HCT116 (cell line): ENCODE measurements around the gene GON4L. TPM values are rescaled to one million over a fixed set of nuclear protein-coding genes. Genes with fewer than 3 reads are reported as not detected.

Source experiments
- ATAC-seq: fragments of 200-7000 bp; cut with Tn5 transposase; 2 replicates; pipeline ENCODE4 v1.9.1; 2020; ENCODE audit warnings: mild to moderate bottlenecking, moderate library complexity
- BruUV-seq: library from RNA; stranded (reverse); fragments of 400-500 nt; replicated peaks from 2 replicates; lab custom pipeline; 2021; lab: Mats Ljungman, UMichigan
- CTCF ChIA-PET: fragments of 300-600 bp; sonication (Branson Sonifier 250); formaldehyde crosslinking; loops from one replicate; lab custom pipeline; 2021; ENCODE audit warnings: antibody characterized with exemption; lab: Charles Lee
- POLR2A ChIA-PET: fragments of 300-600, 350-600 bp; sonication (Branson Sonifier 250); formaldehyde crosslinking; loops from one replicate; lab custom pipeline; 2021; ENCODE audit warnings: antibody characterized with exemption; lab: Charles Lee
- RAD21 ChIA-PET, 2 experiments: fragments of 300-600 bp; sonication (Branson Sonifier 250); formaldehyde crosslinking; loops; one replicate each; lab custom pipeline; 2023; ENCODE audit warnings: low total read pairs in 2 of 2; ENCODE audit not compliant: uncharacterized antibody in 2 of 2, unreplicated experiment in 2 of 2, low non-redundant PET in 1 of 2; lab: Charles Lee
- DNase-seq: peaks from one replicate; pipeline ENCODE4 v3.0.0-alpha.2; 2010; ENCODE audit warnings: low read depth, low spot score
- H2AFZ ChIP-seq: fragments of 200-600 bp; shearing (Covaris generic), sonication (generic); 2 replicates; pipeline ENCODE4 v1.6.1; 2017; ENCODE audit warnings: low read depth, mixed run types, mixed read lengths, antibody characterized with exemption, low read length; ENCODE audit not compliant: poor library complexity, severe bottlenecking
- H3K27ac ChIP-seq: 2 replicates; pipeline ENCODE4 v1.5.1; 2012; ENCODE audit warnings: low read depth, low read length
- H3K27me3 ChIP-seq: fragments of 200-600 bp; sonication (generic); 2 replicates; pipeline ENCODE4 v1.6.1; 2016; ENCODE audit warnings: mixed run types, low read length, mixed read lengths; ENCODE audit not compliant: insufficient read depth
- H3K36me3 ChIP-seq, 2 experiments: fragments of 200-500 bp in 1 of 2; fragments of 200-600 bp in 1 of 2; sonication (Bioruptor generic) in 1 of 2; sonication (generic) in 1 of 2; 2 replicates each; pipeline versions ENCODE4 v1.5.1 to v1.6.1; 2014 to 2016; ENCODE audit warnings: low read length in 2 of 2, inconsistent platforms in 1 of 2, mixed read lengths in 1 of 2, mixed run types in 1 of 2; ENCODE audit not compliant: insufficient read depth in 2 of 2, control insufficient read depth in 1 of 2
- H3K4me1 ChIP-seq, 2 experiments: fragments of 200-600 bp in 1 of 2; sonication (generic) in 1 of 2; 2 replicates each; pipeline versions ENCODE4 v1.5.1 to v1.6.1; 2012 to 2017; ENCODE audit warnings: low read length in 2 of 2, inconsistent platforms in 1 of 2, mild to moderate bottlenecking in 1 of 2, mixed read lengths in 1 of 2, mixed run types in 1 of 2, moderate library complexity in 1 of 2; ENCODE audit not compliant: insufficient read depth in 2 of 2, control insufficient read depth in 1 of 2
- H3K4me2 ChIP-seq: fragments of 200-600 bp; sonication (generic); 2 replicates; pipeline ENCODE4 v1.6.1; 2017; ENCODE audit warnings: mixed run types, low read length, mixed read lengths
- H3K4me3 ChIP-seq, 2 experiments: fragments of 200-600 bp in 1 of 2; sonication (generic) in 1 of 2; replicated peaks in 1 of 2; 2 replicates each; pipeline ENCODE4 v1.5.1; 2011 to 2016; ENCODE audit warnings: low read length in 2 of 2, control low read depth in 1 of 2, low read depth in 1 of 2, mild to moderate bottlenecking in 1 of 2, mixed read lengths in 1 of 2, mixed run types in 1 of 2
- H3K79me2 ChIP-seq: fragments of 200-600 bp; sonication (generic); 2 replicates; pipeline ENCODE4 v1.6.1; 2017; ENCODE audit warnings: mild to moderate bottlenecking, mixed run types, low read length, moderate library complexity, mixed read lengths; ENCODE audit not compliant: insufficient read depth
- H3K9ac ChIP-seq: fragments of 200-600 bp; sonication (generic); 2 replicates; pipeline ENCODE4 v1.6.1; 2016; ENCODE audit warnings: low read length, mixed read lengths
- H3K9me2 ChIP-seq: fragments of 200-600 bp; sonication (generic), shearing (Covaris generic); 2 replicates; pipeline ENCODE4 v1.6.1; 2017; ENCODE audit warnings: mixed run types, mild to moderate bottlenecking, moderate library complexity; ENCODE audit not compliant: insufficient read depth
- H3K9me3 ChIP-seq, 2 experiments: fragments of 200-500 bp in 1 of 2; fragments of 200-600 bp in 1 of 2; sonication (Bioruptor generic) in 1 of 2; sonication (generic) in 1 of 2; 2 replicates each; pipeline ENCODE4 v1.6.1; 2014 to 2017; ENCODE audit warnings: low read length in 2 of 2, mixed read lengths in 2 of 2, inconsistent platforms in 1 of 2, low read depth in 1 of 2, mild to moderate bottlenecking in 1 of 2, mixed run types in 1 of 2, moderate library complexity in 1 of 2; ENCODE audit not compliant: control insufficient read depth in 1 of 2, insufficient read depth in 1 of 2
- H4K20me1 ChIP-seq: fragments of 200-600 bp; sonication (generic), shearing (Covaris generic); 2 replicates; pipeline ENCODE4 v1.6.1; 2017; ENCODE audit warnings: mixed run types, mild to moderate bottlenecking, moderate library complexity; ENCODE audit not compliant: insufficient read depth
- CBX3 ChIP-seq: IDR thresholded peaks from 2 replicates; pipeline ENCODE4 v1.6.1; 2012; ENCODE audit warnings: low read depth
- CEBPB ChIP-seq: IDR thresholded peaks from 2 replicates; pipeline ENCODE4 v1.6.1; 2012; ENCODE audit warnings: low read depth
- ELF1 ChIP-seq: IDR thresholded peaks from 2 replicates; pipeline ENCODE4 v1.6.1; 2012; ENCODE audit warnings: low read depth, borderline replicate concordance
- EZH2 ChIP-seq: fragments of 200-600 bp; sonication (generic); IDR thresholded peaks from 2 replicates; pipeline ENCODE4 v1.6.1; 2017; ENCODE audit warnings: antibody characterized with exemption, mixed run types
- FOSL1 ChIP-seq: IDR thresholded peaks from 2 replicates; pipeline ENCODE4 v1.6.1; 2012; ENCODE audit warnings: low read depth
- JUND ChIP-seq: IDR thresholded peaks from 2 replicates; pipeline ENCODE4 v1.6.1; 2012
- POLR2A ChIP-seq: IDR thresholded peaks from 2 replicates; pipeline ENCODE4 v1.7.0; 2011; ENCODE audit warnings: borderline replicate concordance; ENCODE audit not compliant: insufficient read depth, insufficient read length; ENCODE audit errors: extremely low read depth
- POLR2AphosphoS5 ChIP-seq: IDR thresholded peaks from 2 replicates; pipeline ENCODE4 v1.6.1; 2011; ENCODE audit warnings: mild to moderate bottlenecking, low read depth, low read length, moderate library complexity
- RAD21 ChIP-seq: IDR thresholded peaks from 2 replicates; pipeline ENCODE4 v1.6.1; 2012; ENCODE audit warnings: low read depth, mild to moderate bottlenecking
- SP1 ChIP-seq: IDR thresholded peaks from 2 replicates; pipeline ENCODE4 v1.6.1; 2012; ENCODE audit warnings: low read depth
- TCF7L2 ChIP-seq: IDR thresholded peaks from 2 replicates; pipeline ENCODE4 v1.7.0; 2011; ENCODE audit warnings: borderline replicate concordance, inconsistent platforms; ENCODE audit not compliant: insufficient read depth, insufficient read length; ENCODE audit errors: extremely low read depth
- YY1 ChIP-seq: IDR thresholded peaks from 2 replicates; pipeline ENCODE4 v1.6.1; 2011; ENCODE audit warnings: low read length, low read depth, moderate library complexity, mild to moderate bottlenecking; ENCODE audit not compliant: insufficient replicate concordance; ENCODE audit errors: extremely low read depth
- ZFX ChIP-seq: fragments of 450-650 bp; IDR thresholded peaks from 2 replicates; pipeline ENCODE4 v1.6.1; 2017
- ZNF274 ChIP-seq: fragments of 200-500 bp; sonication (Bioruptor generic); IDR thresholded peaks from 2 replicates; pipeline ENCODE4 v1.6.1; 2014; ENCODE audit warnings: mild to moderate bottlenecking, low read depth, low read length, inconsistent platforms
- intact Hi-C: fragments of 100-400 bp; cut with micrococcal nuclease; formaldehyde crosslinking; loops from 2 replicates; pipeline ENCODE4 v1.10.0; 2022
- total RNA-seq: library from RNA; stranded (reverse); gene quantifications from one replicate; pipeline ENCODE4 v1.2.1, GENCODE V29; 2021; ENCODE audit not compliant: unreplicated experiment
- TF ChIP-seq, protein P1 (sequence below): IDR thresholded peaks from 2 replicates; pipeline ENCODE4 v1.6.1; 2011; ENCODE audit warnings: mild to moderate bottlenecking, low read length, moderate library complexity; ENCODE audit not compliant: insufficient replicate concordance; ENCODE audit errors: extremely low read depth

GON4L gene
- total RNA-seq, 1 experiment from 2014 or later = 40.8 TPM

DNA sequence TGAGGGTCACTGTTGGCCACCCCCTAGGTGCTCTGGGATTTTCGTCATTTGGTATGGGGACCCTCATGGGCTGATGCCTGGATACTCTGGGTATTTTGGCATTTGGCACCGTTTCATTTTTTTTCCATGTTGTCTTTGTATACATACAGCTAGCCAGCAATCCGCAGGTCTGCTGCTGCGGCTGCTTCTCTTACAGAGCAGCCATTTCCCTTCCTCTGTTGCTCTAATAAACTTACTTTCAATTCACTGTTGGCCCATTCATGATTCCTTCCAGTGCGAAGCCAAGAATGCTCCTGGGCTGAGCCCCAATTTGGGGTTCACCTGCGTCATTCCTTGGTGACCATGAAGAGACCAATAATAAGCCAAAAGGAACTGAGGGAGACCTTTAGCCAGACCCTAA, 21.5 kb downstream of the GON4L start:
- no peak overlapping the region for H3K4me2 ChIP-seq
- ATAC-seq = no peak
- no TSS peak for BruUV-seq
- no peak overlapping the region for H3K4me3 ChIP-seq
- ChIA-PET POLR2A (no interaction called here), RAD21 (no interaction called here), CTCF (no interaction called here)
- DNase-seq = no peak
- H3K79me2 ChIP-seq = peaks cover 42% of the 10 kb centered on the region
- no peaks in the 10 kb centered on the region for H3K9me2 ChIP-seq
- no peak overlapping the region for H3K9ac ChIP-seq
- H3K27me3 ChIP-seq = no peaks in the 10 kb centered on the region
- no peaks in the 10 kb centered on the region for H3K9me3 ChIP-seq
- TF ChIP-seq ZFX (no peak), RAD21 (no peak), CEBPB (no peak), ZNF274 (no peak), EZH2 (no peak), POLR2A (no peak), JUND (no peak), FOSL1 (no peak), ELF1 (no peak), TCF7L2 (no peak), SP1 (no peak), POLR2AphosphoS5 (no peak), YY1 (no peak), CBX3 (no peak)
- TF ChIP-seq, protein P1, sequence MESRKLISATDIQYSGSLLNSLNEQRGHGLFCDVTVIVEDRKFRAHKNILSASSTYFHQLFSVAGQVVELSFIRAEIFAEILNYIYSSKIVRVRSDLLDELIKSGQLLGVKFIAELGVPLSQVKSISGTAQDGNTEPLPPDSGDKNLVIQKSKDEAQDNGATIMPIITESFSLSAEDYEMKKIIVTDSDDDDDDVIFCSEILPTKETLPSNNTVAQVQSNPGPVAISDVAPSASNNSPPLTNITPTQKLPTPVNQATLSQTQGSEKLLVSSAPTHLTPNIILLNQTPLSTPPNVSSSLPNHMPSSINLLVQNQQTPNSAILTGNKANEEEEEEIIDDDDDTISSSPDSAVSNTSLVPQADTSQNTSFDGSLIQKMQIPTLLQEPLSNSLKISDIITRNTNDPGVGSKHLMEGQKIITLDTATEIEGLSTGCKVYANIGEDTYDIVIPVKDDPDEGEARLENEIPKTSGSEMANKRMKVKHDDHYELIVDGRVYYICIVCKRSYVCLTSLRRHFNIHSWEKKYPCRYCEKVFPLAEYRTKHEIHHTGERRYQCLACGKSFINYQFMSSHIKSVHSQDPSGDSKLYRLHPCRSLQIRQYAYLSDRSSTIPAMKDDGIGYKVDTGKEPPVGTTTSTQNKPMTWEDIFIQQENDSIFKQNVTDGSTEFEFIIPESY = no peak
- no peaks in the 10 kb centered on the region for H4K20me1 ChIP-seq
- H3K4me1 ChIP-seq = 0 out of 4 replicates have a peak, but pooled peaks cover 2 to 3% of the 10 kb centered on the region in 2 experiments
- intact Hi-C loops = no loop called here
- no peak overlapping the region for H2AFZ ChIP-seq
- no peaks in the 10 kb centered on the region for H3K36me3 ChIP-seq
- no peak overlapping the region for H3K27ac ChIP-seq
